HL-60 (cell line): ENCODE results near the gene KIAA0319L.

ENCODE experiments used
- DNase-seq, 2 experiments: peaks; one replicate each; pipeline ENCODE4 v3.0.0-alpha.2; 2010 to 2020; ENCODE audit warnings: low read depth in 1 of 2, low spot score in 1 of 2
- H3K27ac ChIP-seq: fragments of 250-450 bp; sonication (Bioruptor Pico); replicated peaks from 2 replicates; pipeline ENCODE4 v1.5.1; 2020; ENCODE audit warnings: mild to moderate bottlenecking, moderate library complexity
- H3K27me3 ChIP-seq: fragments of 250-450 bp; sonication (Bioruptor Pico); 2 replicates; pipeline ENCODE4 v1.5.1; 2021; ENCODE audit warnings: mild to moderate bottlenecking, moderate library complexity; ENCODE audit not compliant: insufficient read depth, poor library complexity, severe bottlenecking
- H3K4me3 ChIP-seq: replicated peaks from 2 replicates; pipeline ENCODE4 v1.5.1; 2011; ENCODE audit warnings: mild to moderate bottlenecking, control low read depth, low read length; ENCODE audit not compliant: insufficient read depth
- CTCF ChIP-seq: IDR thresholded peaks from one replicate; pipeline ENCODE4 v1.5.1; 2011; ENCODE audit warnings: low read length, control low read depth, inconsistent platforms; ENCODE audit not compliant: insufficient read depth
- GABPA ChIP-seq: IDR thresholded peaks from 2 replicates; pipeline ENCODE4 v1.6.1; 2012; ENCODE audit warnings: low read depth
- POLR2AphosphoS5 ChIP-seq: IDR thresholded peaks from 2 replicates; pipeline ENCODE4 v1.6.1; 2012; ENCODE audit warnings: low read depth
- SPI1 ChIP-seq: IDR thresholded peaks from 2 replicates; pipeline ENCODE4 v1.6.1; 2012; ENCODE audit warnings: low read depth, mild to moderate bottlenecking, borderline replicate concordance
- TF ChIP-seq, protein P1 (sequence below): IDR thresholded peaks from 2 replicates; pipeline ENCODE4 v1.6.1; 2012; ENCODE audit warnings: low read depth; ENCODE audit not compliant: insufficient replicate concordance

KIAA0319L gene

DNA sequence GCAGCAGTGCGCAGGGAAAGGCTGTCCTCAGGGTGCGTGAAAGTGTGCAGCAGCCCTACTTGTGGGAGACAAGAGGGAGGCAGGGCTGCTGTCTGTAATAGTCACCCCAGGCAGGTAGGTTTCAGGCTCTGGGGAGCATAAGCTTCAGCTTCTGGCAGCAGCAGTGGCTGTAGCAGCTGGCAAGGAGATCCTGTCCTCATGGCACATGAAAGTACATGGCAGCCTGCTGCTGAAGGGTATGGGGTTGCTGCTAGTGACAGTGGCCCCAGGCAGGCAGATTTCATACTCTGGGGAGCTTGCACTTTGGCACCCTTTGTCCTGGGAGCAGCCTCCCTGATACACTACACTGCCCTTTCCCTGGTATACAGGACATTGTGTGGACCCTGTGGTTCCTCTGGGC, 26.3 kb downstream of the KIAA0319L start:
- Histone ChIP-seq H3K27ac (no peak overlapping the region), H3K27me3 (no peaks in the 10 kb centered on the region), H3K4me3 (no peak overlapping the region)
- DNase-seq, result no peak
- TF ChIP-seq GABPA (no peak), POLR2AphosphoS5 (no peak), CTCF (no peak), SPI1 (no peak)
- TF ChIP-seq, protein P1, sequence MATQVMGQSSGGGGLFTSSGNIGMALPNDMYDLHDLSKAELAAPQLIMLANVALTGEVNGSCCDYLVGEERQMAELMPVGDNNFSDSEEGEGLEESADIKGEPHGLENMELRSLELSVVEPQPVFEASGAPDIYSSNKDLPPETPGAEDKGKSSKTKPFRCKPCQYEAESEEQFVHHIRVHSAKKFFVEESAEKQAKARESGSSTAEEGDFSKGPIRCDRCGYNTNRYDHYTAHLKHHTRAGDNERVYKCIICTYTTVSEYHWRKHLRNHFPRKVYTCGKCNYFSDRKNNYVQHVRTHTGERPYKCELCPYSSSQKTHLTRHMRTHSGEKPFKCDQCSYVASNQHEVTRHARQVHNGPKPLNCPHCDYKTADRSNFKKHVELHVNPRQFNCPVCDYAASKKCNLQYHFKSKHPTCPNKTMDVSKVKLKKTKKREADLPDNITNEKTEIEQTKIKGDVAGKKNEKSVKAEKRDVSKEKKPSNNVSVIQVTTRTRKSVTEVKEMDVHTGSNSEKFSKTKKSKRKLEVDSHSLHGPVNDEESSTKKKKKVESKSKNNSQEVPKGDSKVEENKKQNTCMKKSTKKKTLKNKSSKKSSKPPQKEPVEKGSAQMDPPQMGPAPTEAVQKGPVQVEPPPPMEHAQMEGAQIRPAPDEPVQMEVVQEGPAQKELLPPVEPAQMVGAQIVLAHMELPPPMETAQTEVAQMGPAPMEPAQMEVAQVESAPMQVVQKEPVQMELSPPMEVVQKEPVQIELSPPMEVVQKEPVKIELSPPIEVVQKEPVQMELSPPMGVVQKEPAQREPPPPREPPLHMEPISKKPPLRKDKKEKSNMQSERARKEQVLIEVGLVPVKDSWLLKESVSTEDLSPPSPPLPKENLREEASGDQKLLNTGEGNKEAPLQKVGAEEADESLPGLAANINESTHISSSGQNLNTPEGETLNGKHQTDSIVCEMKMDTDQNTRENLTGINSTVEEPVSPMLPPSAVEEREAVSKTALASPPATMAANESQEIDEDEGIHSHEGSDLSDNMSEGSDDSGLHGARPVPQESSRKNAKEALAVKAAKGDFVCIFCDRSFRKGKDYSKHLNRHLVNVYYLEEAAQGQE, result no peak

DNA sequence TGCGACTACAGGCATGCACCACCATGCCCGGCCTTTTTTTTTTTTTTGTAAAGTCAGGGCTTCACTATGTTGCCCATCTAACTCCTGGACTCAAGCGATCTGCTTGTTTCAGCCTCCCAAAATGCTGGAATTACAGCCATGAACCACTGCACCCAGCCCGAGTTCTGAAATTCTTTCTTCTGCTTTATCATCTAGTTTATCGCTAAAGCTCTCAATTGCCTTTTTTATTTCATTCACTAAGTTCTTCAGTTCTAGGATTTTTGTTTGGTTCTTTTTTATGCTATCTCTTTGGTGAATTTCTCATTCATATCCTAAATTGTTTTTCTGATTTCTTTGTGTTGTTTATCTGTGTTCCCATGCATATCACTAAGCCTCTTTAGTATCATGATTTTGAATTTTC, 27.0 kb downstream of the KIAA0319L start:
- Histone ChIP-seq H3K27ac (no peak overlapping the region), H3K27me3 (no peaks in the 10 kb centered on the region), H3K4me3 (no peak overlapping the region)
- TF ChIP-seq CTCF (no peak), SPI1 (no peak), GABPA (no peak)
- no peak for DNase-seq

DNA sequence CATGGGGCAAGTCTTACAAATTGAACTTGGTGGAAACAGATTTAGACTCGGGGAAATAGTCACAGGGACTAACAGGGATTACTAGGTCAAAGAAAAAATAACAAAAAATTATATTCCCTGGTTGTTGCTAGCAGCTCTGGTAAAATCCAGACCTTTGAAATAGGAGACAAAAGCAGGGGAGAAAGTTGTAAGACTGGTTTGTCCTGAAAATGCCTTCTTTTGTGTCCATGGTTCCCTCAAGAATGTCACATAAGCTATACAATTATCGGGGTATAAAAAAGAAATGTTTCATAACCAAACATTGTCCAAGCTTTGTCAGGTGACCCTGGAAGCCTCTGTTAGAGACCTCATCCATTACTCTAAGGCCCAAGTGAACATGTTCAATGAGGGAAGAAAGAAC, 33.1 kb downstream of the KIAA0319L start:
- Histone ChIP-seq H3K27me3 (no peaks in the 10 kb centered on the region), H3K27ac (no peak overlapping the region), H3K4me3 (no peak overlapping the region)
- TF ChIP-seq, protein P1, result no peak
- TF ChIP-seq GABPA (no peak), POLR2AphosphoS5 (no peak), CTCF (no peak), SPI1 (no peak)
- DNase-seq, result no peak

- Histone ChIP-seq H3K27me3 (no peaks in the 10 kb centered on the region), H3K4me3 (no peak overlapping the region), H3K27ac (no peak overlapping the region)
- TF ChIP-seq POLR2AphosphoS5 (no peak), SPI1 (no peak), CTCF (no peak), GABPA (no peak)
- TF ChIP-seq, protein P1, result no peak
- no peak for DNase-seq
Measured at GRCh38 chr1:35519432-35519831, 37.8 kb downstream of the KIAA0319L start.
